H1 (cell line): ENCODE results near the gene TLE1. TPM values are rescaled to one million over a fixed set of nuclear protein-coding genes. Genes with fewer than 3 reads are reported as not detected.

ENCODE experiments used
- CTCF ChIA-PET: fragments of 300-600 bp; sonication (Branson Sonifier 250); formaldehyde crosslinking; loops from one replicate; lab custom pipeline; 2021; ENCODE audit not compliant: partially characterized antibody; lab: Charles Lee
- POLR2A ChIA-PET: fragments of 300-600 bp; sonication (Branson Sonifier 250); formaldehyde crosslinking; loops from one replicate; lab custom pipeline; 2021; ENCODE audit warnings: inconsistent platforms; ENCODE audit not compliant: partially characterized antibody; lab: Charles Lee
- DNase-seq, 2 experiments: peaks; one replicate each; pipeline versions ENCODE4 v3.0.0 to v3.0.0-alpha.2; 2010 to 2022; ENCODE audit warnings: low spot score in 2 of 2, low read depth in 1 of 2, mixed read lengths in 1 of 2
- FAIRE-seq: peaks from 2 replicates; lab custom pipeline; 2011; peaks lifted over from hg19 to GRCh38; lab: Jason Lieb, UNC
- H2AFZ ChIP-seq: 2 replicates; pipeline ENCODE4 v1.8.1; 2012; ENCODE audit warnings: low read length, inconsistent platforms
- H2AK5ac ChIP-seq: 2 replicates; pipeline ENCODE4 v1.6.1; 2013; ENCODE audit warnings: low read depth, low read length
- H2BK120ac ChIP-seq: replicated peaks from 2 replicates; pipeline ENCODE3; 2013; ENCODE audit warnings: low read depth, low read length, inconsistent platforms
- H2BK12ac ChIP-seq: 2 replicates; pipeline ENCODE4 v1.6.1; 2013; ENCODE audit warnings: low read depth, low read length
- H2BK15ac ChIP-seq: 2 replicates; pipeline ENCODE4 v1.6.1; 2013; ENCODE audit warnings: low read length
- H2BK20ac ChIP-seq: 2 replicates; pipeline ENCODE4 v1.6.1; 2013; ENCODE audit warnings: low read length
- H2BK5ac ChIP-seq: 2 replicates; pipeline ENCODE4 v1.6.1; 2013; ENCODE audit warnings: low read depth, low read length
- H3K14ac ChIP-seq: 2 replicates; pipeline ENCODE4 v1.6.1; 2013; ENCODE audit warnings: inconsistent platforms; ENCODE audit not compliant: insufficient read length
- H3K18ac ChIP-seq: 2 replicates; pipeline ENCODE4 v1.6.1; 2013; ENCODE audit warnings: low read length; ENCODE audit errors: extremely low read depth
- H3K23ac ChIP-seq: 2 replicates; pipeline ENCODE4 v1.6.1; 2013; ENCODE audit warnings: inconsistent platforms; ENCODE audit not compliant: insufficient read length
- H3K23me2 ChIP-seq: 2 replicates; pipeline ENCODE4 v1.6.1; 2013; ENCODE audit warnings: low read depth, low read length
- H3K27ac ChIP-seq: 2 replicates; pipeline ENCODE4 v1.6.1; 2011; ENCODE audit warnings: low read depth, low read length, inconsistent platforms
- H3K27me3 ChIP-seq, 4 experiments: replicated peaks in 1 of 4; 1 replicate in 1 of 4; 2 replicates in 3 of 4; pipeline versions ENCODE4 v1.6.1 to v1.8.1; 2011 to 2013; ENCODE audit warnings: low read length in 3 of 4, mild to moderate bottlenecking in 3 of 4, inconsistent platforms in 2 of 4, mixed read lengths in 2 of 4, moderate library complexity in 1 of 4; ENCODE audit not compliant: control insufficient read depth in 3 of 4, insufficient read depth in 3 of 4; ENCODE audit errors: extremely low read depth in 1 of 4
- H3K36me3 ChIP-seq, 4 experiments: 2 replicates each; pipeline versions ENCODE4 v1.6.1 to v1.8.1; 2011 to 2013; ENCODE audit warnings: mild to moderate bottlenecking in 4 of 4, low read length in 3 of 4, moderate library complexity in 2 of 4, control low read depth in 1 of 4, inconsistent platforms in 1 of 4; ENCODE audit not compliant: insufficient read depth in 4 of 4, control insufficient read depth in 2 of 4
- H3K4ac ChIP-seq: replicated peaks from 2 replicates; pipeline ENCODE3; 2013; ENCODE audit warnings: low read length, low read depth, mixed read lengths, inconsistent platforms; ENCODE audit not compliant: insufficient read length
- H3K4me1 ChIP-seq, 4 experiments: replicated peaks in 1 of 4; 1 replicate in 1 of 4; 2 replicates in 3 of 4; pipeline versions ENCODE4 v1.6.1 to v1.8.1; 2011 to 2013; ENCODE audit warnings: low read length in 3 of 4, inconsistent platforms in 2 of 4, mixed read lengths in 1 of 4; ENCODE audit not compliant: insufficient read depth in 4 of 4, control insufficient read depth in 3 of 4
- H3K4me2 ChIP-seq, 2 experiments: 2 replicates each; pipeline versions ENCODE4 v1.6.1 to v1.8.1; 2011 to 2013; ENCODE audit warnings: low read depth in 2 of 2, low read length in 2 of 2, control low read depth in 1 of 2, inconsistent platforms in 1 of 2, mild to moderate bottlenecking in 1 of 2; ENCODE audit not compliant: insufficient read depth in 1 of 2
- H3K4me3 ChIP-seq, 4 experiments: fragments of 200-600, 300-600 bp in 1 of 4; sonication (generic), shearing (Covaris generic), sonication (Bioruptor Twin) in 1 of 4; 2 replicates each; pipeline versions ENCODE4 v1.5.1 to v1.8.1; 2011 to 2016; ENCODE audit warnings: low read length in 4 of 4, low read depth in 3 of 4, control low read depth in 2 of 4, inconsistent platforms in 2 of 4, mild to moderate bottlenecking in 2 of 4, mixed read lengths in 1 of 4, moderate library complexity in 1 of 4; ENCODE audit not compliant: insufficient read depth in 2 of 4; ENCODE audit errors: extremely low read depth in 1 of 4
- H3K56ac ChIP-seq: replicated peaks from 2 replicates; pipeline ENCODE3; 2013; ENCODE audit warnings: low read depth, mild to moderate bottlenecking, mixed read lengths, low read length, inconsistent platforms; ENCODE audit not compliant: insufficient read length
- H3K79me1 ChIP-seq: 2 replicates; pipeline ENCODE4 v1.6.1; 2013; ENCODE audit warnings: low read depth, low read length, control low read depth
- H3K79me2 ChIP-seq, 2 experiments: 2 replicates each; pipeline versions ENCODE4 v1.6.1 to v1.8.1; 2012 to 2013; ENCODE audit warnings: low read length in 2 of 2, mild to moderate bottlenecking in 2 of 2, inconsistent platforms in 1 of 2; ENCODE audit not compliant: insufficient read depth in 2 of 2, control insufficient read depth in 1 of 2
- H3K9ac ChIP-seq, 4 experiments: replicated peaks in 1 of 4; 1 replicate in 1 of 4; 2 replicates in 3 of 4; pipeline versions ENCODE4 v1.6.1 to v1.8.1; 2011 to 2013; ENCODE audit warnings: low read depth in 3 of 4, low read length in 3 of 4, control low read depth in 2 of 4, mild to moderate bottlenecking in 2 of 4, moderate library complexity in 2 of 4, inconsistent platforms in 1 of 4; ENCODE audit errors: extremely low read depth in 1 of 4
- H3K9me3 ChIP-seq, 2 experiments: 2 replicates each; pipeline versions ENCODE4 v1.6.1 to v1.8.1; 2012 to 2013; ENCODE audit warnings: mild to moderate bottlenecking in 2 of 2, moderate library complexity in 2 of 2, control low read depth in 1 of 2, inconsistent platforms in 1 of 2, low read depth in 1 of 2, low read length in 1 of 2, mixed read lengths in 1 of 2; ENCODE audit not compliant: insufficient read depth in 2 of 2
- H4K20me1 ChIP-seq, 2 experiments: replicated peaks in 1 of 2; 2 replicates each; pipeline versions ENCODE3 to v1.8.1; 2011 to 2013; ENCODE audit warnings: inconsistent platforms in 2 of 2, low read length in 2 of 2, mild to moderate bottlenecking in 1 of 2; ENCODE audit not compliant: insufficient read depth in 2 of 2, control insufficient read depth in 1 of 2
- H4K5ac ChIP-seq: 2 replicates; pipeline ENCODE4 v1.6.1; 2013; ENCODE audit warnings: low read length, low read depth, mixed read lengths, inconsistent platforms; ENCODE audit not compliant: insufficient read length
- H4K8ac ChIP-seq: 2 replicates; pipeline ENCODE4 v1.8.0; 2013; ENCODE audit warnings: mild to moderate bottlenecking, moderate library complexity, low read length, inconsistent platforms; ENCODE audit not compliant: insufficient read depth; ENCODE audit errors: extremely low read depth
- H4K91ac ChIP-seq: replicated peaks from 2 replicates; pipeline ENCODE3; 2013; ENCODE audit warnings: low read length, mixed read lengths, inconsistent platforms; ENCODE audit not compliant: insufficient read length
- MAFK ChIP-seq: IDR thresholded peaks from 2 replicates; pipeline ENCODE4 v1.6.1; 2012; ENCODE audit warnings: low read depth, mild to moderate bottlenecking, improper control_type of control experiment, low read length
- WGBS, 2 experiments: shearing (Covaris generic) in 1 of 2; methylation state at CpG; one replicate each; pipeline versions ENCODE4 v1.1.6 to v1.1.7; 2013 to 2015; ENCODE audit warnings: low lambda C conversion rate in 2 of 2, mixed read lengths in 2 of 2, inconsistent platforms in 1 of 2, low coverage in 1 of 2, missing lambda C conversion rate in 1 of 2; ENCODE audit not compliant: insufficient replicate concordance in 2 of 2, insufficient coverage in 1 of 2, insufficient read length in 1 of 2; ENCODE audit errors: extremely low coverage in 1 of 2, missing lambda C conversion rate in 1 of 2; 5-methylcytosine and 5-hydroxymethylcytosine counted together
- polyA plus RNA-seq, 7 experiments: library from polyadenylated mRNA; depleted of rRNA in 3 of 7; stranded (reverse) in 5 of 7; unstranded in 2 of 7; fragments of >200 nt in 5 of 7; fragments of 200-250 nt in 2 of 7; gene quantifications; 1 replicate in 5 of 7; 2 replicates in 1 of 7; 4 replicates in 1 of 7; pipeline versions ENCODE4 v1.2.1 to v1.2.3, GENCODE V29; 2011 to 2013; ENCODE audit warnings: missing spikeins in 2 of 7, mixed read lengths in 2 of 7
- total RNA-seq: library from RNA; stranded (reverse); fragmentation: NEBNext Ultra II Directional; extraction: Animal tissue kit (Norgen Biotek cat#: 25700); gene quantifications from 2 replicates; pipeline ENCODE4 v1.2.1, GENCODE V29; 2021

TLE1 gene
- total and polyA plus RNA-seq, 2 of the 8 experiments (the other 6 are each of a cell fraction or from before 2014, with no cell fraction given) = 81.8 to 91.6 TPM

DNA sequence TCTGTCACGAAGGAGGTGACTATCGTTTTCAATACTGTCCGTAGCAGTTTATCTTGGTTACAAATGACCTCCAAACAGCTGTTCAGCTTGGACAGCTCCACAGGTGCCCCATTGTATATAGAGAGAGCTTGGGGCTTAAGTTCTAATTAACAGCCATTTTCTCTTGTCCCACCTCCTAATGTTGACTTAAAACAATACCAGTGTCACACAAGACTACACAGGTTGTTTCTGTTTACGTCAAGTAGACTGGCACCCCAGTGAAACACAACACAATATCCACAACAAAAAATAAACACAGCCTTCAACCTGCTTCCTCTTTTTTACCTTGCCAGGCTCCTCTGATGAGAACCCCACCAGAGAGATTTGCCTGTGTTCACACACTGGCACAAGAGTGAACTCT, 39.8 kb upstream of the TLE1 start:
- ChIA-PET CTCF (interaction anchor here (1.1 kb wide), 1 partner anchor 46 kb away, joined by 4 read pairs; no protein-coding TSS in a partner anchor), POLR2A (no interaction called here)
- no peak overlapping the region for H4K91ac ChIP-seq
- no peak overlapping the region for H3K18ac ChIP-seq
- DNase-seq (no peak), FAIRE-seq (no peak)
- 94% methylated on average over 4 of the region's 4 CpGs; no CpG with 5 or more reads in 1 of the 2 experiments for WGBS, 2 experiments
- H3K79me1 ChIP-seq = no peaks in the 10 kb centered on the region
- H3K36me3 ChIP-seq = no peaks in the 10 kb centered on the region; a peak in 1 of 8 replicates
- no peaks in the 10 kb centered on the region for H3K4me1 ChIP-seq
- no peak overlapping the region for H3K14ac ChIP-seq
- H3K9me3 ChIP-seq = no peaks in the 10 kb centered on the region
- no peak overlapping the region for H2AK5ac ChIP-seq
- no peak overlapping the region for H3K4me2 ChIP-seq
- H4K8ac ChIP-seq = no peak overlapping the region
- no peak overlapping the region for H2BK12ac ChIP-seq
- no peaks in the 10 kb centered on the region for H3K27me3 ChIP-seq
- no peak overlapping the region for H3K4ac ChIP-seq
- TF ChIP-seq MAFK = no peak
- H2BK5ac ChIP-seq = no peak overlapping the region
- no peak overlapping the region for H2BK20ac ChIP-seq
- H2BK120ac ChIP-seq = no peak overlapping the region
- H3K79me2 ChIP-seq = no peaks in the 10 kb centered on the region
- H3K9ac ChIP-seq = no peak overlapping the region
- H4K5ac ChIP-seq = no peak overlapping the region
- H2BK15ac ChIP-seq = no peak overlapping the region
- H3K23ac ChIP-seq = no peak overlapping the region
- H3K27ac ChIP-seq = no peak overlapping the region
- no peak overlapping the region for H3K4me3 ChIP-seq
- no peak overlapping the region for H3K56ac ChIP-seq
- no peaks in the 10 kb centered on the region for H4K20me1 ChIP-seq
- H2AFZ ChIP-seq = no peak overlapping the region
- no peaks in the 10 kb centered on the region for H3K23me2 ChIP-seq
